ENCODE data around the gene PPP2R2B. TPM values are rescaled to one million over a fixed set of nuclear protein-coding genes. Genes with fewer than 3 reads are reported as not detected.

Gene PPP2R2B
- total and polyA plus RNA-seq, 12 donors, result 0.35 to 11.7 (median 4.7) TPM

- intact Hi-C loops (cut with DNase I), result no loop called here
- Histone ChIP-seq H3K27me3 (no peaks in the 10 kb centered on the region), H3K9me3 (replicated peaks in 1 of 3) (no peaks in the 10 kb centered on the region), H3K4me3 (no peak overlapping the region), H3K4me1 (replicated peaks in 1 of 2) (no peaks in the 10 kb centered on the region), H3K27ac (no peak overlapping the region), H3K36me3 (replicated peaks in 1 of 2) (no peaks in the 10 kb centered on the region)
- TF ChIP-seq POLR2A (IDR thresholded peaks at IDR 0.05) (no peak), CTCF (IDR thresholded peaks at IDR 0.05) (no peak)
- DNase-seq, result no peak
- WGBS, 4 donors, result 69 to 84% (median 80%) methylated on average over 1 of the region's 1 CpG
Measured at GRCh38 chr5:146848133-146848532, 30.4 kb downstream of the PPP2R2B start.

- Histone ChIP-seq H3K27me3 (no peaks in the 10 kb centered on the region), H3K4me3 (no peak overlapping the region), H3K9me3 (replicated peaks in 1 of 3) (no peaks in the 10 kb centered on the region), H3K36me3 (replicated peaks in 1 of 2) (no peaks in the 10 kb centered on the region), H3K27ac (no peak overlapping the region), H3K4me1 (replicated peaks in 1 of 2) (no peaks in the 10 kb centered on the region)
- intact Hi-C loops (cut with DNase I), result no loop called here
- 57 to 71% (median 63%) methylated on average over 2 of the region's 2 CpGs for WGBS, 4 donors
- DNase-seq, result no peak
- TF ChIP-seq CTCF (IDR thresholded peaks at IDR 0.05) (no peak), POLR2A (IDR thresholded peaks at IDR 0.05) (no peak)
Measured at GRCh38 chr5:146840016-146840415, 38.5 kb downstream of the PPP2R2B start.

- Histone ChIP-seq H3K4me3 (no peak overlapping the region), H3K27me3 (no peaks in the 10 kb centered on the region), H3K4me1 (replicated peaks in 1 of 2) (peaks cover 3 to 4% of the 10 kb centered on the region in 2 donors), H3K36me3 (replicated peaks in 1 of 2) (no peaks in the 10 kb centered on the region), H3K27ac (no peak overlapping the region), H3K9me3 (replicated peaks in 1 of 3) (no peaks in the 10 kb centered on the region)
- intact Hi-C loops (cut with DNase I), result no loop called here
- no peak for DNase-seq
- WGBS, 4 donors, result 63 to 77% (median 71%) methylated on average over 3 of the region's 3 CpGs
- TF ChIP-seq CTCF (IDR thresholded peaks at IDR 0.05), result no peak
- TF ChIP-seq POLR2A (IDR thresholded peaks at IDR 0.05), result no peak
Measured at GRCh38 chr5:146836226-146836842, 42.2 kb downstream of the PPP2R2B start.

DNA sequence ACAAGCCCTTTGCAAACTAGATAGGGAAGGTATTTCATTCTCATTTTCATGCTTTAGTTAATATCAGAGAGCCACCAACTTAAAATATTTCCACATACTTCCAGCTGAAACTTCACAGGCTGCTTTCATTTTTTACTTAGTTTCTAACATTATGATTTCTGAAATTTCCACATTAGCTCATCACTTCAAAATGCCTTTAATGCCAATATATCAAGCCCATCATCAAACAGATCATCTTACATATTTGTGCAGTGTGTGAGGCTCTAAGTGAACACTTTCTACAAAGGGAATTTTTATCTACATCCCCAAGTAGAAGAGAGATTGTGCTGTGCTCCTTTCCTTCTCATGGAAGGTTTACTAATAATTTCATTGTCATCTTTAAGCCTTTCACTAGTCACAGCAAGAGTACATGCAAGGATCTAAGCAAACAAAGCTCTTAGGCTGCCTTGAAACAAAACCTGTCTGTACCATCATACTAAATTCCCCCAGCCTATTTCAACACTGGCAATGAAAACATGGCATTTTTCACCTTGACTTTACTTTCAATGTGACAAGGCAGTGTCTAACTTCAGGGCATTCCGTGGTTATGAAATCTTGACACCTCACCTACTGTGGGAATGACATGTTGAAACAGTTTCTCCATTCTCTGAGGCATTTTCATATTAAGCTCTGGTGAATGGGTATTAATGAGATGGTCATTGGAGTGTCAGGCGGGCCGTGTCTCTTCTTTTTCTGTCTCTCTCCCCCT is 45.4 kb downstream of the PPP2R2B start:
- Histone ChIP-seq H3K36me3 (replicated peaks in 1 of 2) (no peaks in the 10 kb centered on the region), H3K27me3 (no peaks in the 10 kb centered on the region), H3K4me1 (replicated peaks in 1 of 2) (peaks cover 3 to 4% of the 10 kb centered on the region in 2 donors), H3K9me3 (replicated peaks in 1 of 3) (no peaks in the 10 kb centered on the region), H3K27ac (no peak overlapping the region), H3K4me3 (no peak overlapping the region)
- no peak for TF ChIP-seq CTCF (IDR thresholded peaks at IDR 0.05)
- intact Hi-C loops (cut with DNase I), result no loop called here
- 65 to 81% (median 72%) methylated on average over 3 of the region's 3 CpGs for WGBS, 4 donors
- DNase-seq, result no peak
